Spleen (tissue), 7 donors: ENCODE measurements around the gene POF1B.
"Not testable (repeated sequence)": the region's sequence is repeated elsewhere in the genome, so short reads cannot be mapped to it uniquely, and the experiment has no call there.

ENCODE experiments used
- CTCF ChIP-seq, 11 experiments: fragments of 200-600 bp in 7 of 11; fragments of 450-650 bp in 4 of 11; sonication (generic) in 4 of 11; IDR thresholded peaks in 8 of 11; conservative IDR thresholded peaks in 3 of 11; 1 replicate in 7 of 11; 2 replicates in 4 of 11; pipeline versions ENCODE4 v1.4.0 to v1.8.0; 2016 to 2021; ENCODE audit warnings: antibody characterized with exemption in 11 of 11, inconsistent platforms in 4 of 11, mild to moderate bottlenecking in 1 of 11
- POLR2AphosphoS5 ChIP-seq, 3 donors: sonication (generic); formaldehyde crosslinking; IDR thresholded peaks; one replicate each; pipeline ENCODE4 v1.5.1; 2017; ENCODE audit warnings: antibody characterized with exemption in 3 of 3
- donor health status: DM: no; HTN: no; CAD: no; lungs with moderate emphysema.
- donor health status: DM: no; HTN: no; CAD: no.
- donor health status: DM: no; HTN: no; CAD: no.

- not testable (repeated sequence) for TF ChIP-seq CTCF (IDR thresholded peaks at IDR 0.05 in 8 of 11, conservative IDR thresholded peaks at IDR 0.05 in 3 of 11); POLR2AphosphoS5 (IDR thresholded peaks at IDR 0.05)
Observed at GRCh38 chrX:85311348-85311747, 68.1 kb downstream of the POF1B start.
